LHCN-M2 (cell line): ENCODE data around the gene CLEC14A. TPM values are rescaled to one million over a fixed set of nuclear protein-coding genes. Genes with fewer than 3 reads are reported as not detected.

Experiments used
- DNase-seq: peaks from one replicate; pipeline ENCODE4 v3.0.0-alpha.2; 2012; ENCODE audit warnings: low read depth
- total RNA-seq: library from RNA; depleted of rRNA; stranded (reverse); fragments of >200 nt; gene quantifications from 2 replicates; pipeline ENCODE4 v1.2.3, GENCODE V29; 2014; rRNA removed

Gene CLEC14A
- total RNA-seq, 1 experiment from 2014 or later = not detected

DNA sequence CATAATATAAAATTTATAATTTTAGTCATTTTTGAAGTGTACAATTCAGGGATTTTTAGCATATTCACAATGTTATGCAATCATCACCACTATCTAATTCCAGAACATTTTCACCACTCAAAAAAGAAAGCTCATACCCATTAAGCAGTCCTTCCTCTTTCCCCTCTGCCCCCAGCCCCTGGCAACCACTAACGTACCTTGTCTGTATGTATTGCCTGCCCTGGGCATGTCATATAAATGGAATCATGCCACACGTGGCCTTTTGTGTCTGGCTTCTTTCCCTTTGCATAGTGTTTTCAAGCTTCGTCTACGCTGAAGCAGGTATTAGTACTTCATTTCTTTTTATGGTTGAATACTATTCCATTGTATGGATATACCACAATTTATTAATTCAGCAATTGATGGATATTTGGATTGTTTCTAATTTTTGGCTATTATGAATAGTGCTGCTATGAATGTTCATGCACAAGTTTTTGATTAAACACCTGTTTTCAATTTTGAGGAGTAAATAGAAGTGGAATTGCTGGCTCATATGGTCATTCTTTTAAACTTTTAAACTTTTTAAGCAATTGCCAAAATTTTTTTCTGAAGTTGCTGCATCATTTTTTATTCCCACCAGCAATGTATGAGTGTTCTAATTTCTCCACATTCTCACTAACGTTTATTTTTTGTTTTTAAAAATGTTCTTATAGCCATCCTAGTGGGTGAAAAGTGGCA is 49.8 kb downstream of the CLEC14A start:
- no peak for DNase-seq

DNA sequence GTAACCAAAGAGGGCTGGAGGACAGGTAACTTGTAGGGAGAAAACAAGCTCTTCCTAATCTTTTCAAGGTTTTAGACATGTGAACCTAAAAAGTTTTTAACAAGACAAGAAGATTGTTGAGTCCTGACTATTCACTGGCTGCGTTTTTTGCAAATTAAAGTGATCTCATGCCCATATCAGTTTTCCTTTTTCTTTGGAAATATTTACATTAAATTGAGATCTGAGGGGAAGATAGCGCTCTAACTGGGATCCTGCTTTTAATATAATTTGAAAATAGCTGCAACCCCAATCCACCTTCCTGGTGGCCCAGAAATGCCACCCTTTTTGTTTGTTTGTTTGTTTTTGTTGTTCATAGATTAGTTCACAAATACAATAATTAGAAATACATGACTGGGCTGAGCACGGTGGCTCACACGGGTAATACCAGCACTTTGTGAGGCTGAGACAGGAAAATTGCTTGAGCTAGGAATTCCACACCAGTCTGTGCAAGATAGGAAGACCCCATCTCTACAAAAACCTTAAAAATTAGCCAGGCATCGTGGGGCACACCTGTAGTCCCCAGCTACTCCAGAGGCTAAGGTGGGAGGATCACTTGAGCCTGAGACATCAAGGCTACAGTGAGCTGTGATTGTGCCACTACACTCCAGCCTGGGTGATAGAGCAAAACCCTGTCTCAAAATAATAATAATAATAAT is 50.6 kb downstream of the CLEC14A start:
- DNase-seq = no peak

DNA sequence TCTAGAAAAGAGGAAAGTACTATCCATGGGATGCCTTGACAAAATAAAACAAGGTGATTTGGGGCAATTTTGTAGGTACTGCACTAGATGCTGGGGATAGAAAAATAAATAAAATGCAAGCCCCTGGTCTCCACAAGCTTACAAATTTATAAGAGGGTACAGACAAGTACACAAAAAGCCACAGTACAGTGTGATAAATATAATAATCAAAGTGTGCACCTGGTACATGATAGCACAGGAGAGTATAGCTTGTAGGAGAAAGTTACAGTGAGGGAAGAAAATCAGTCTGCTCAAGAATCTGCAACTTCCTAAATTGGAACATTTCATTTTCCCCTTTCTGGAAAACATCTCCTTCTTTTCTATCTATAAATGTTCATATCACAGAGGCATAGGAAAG is 51.2 kb downstream of the CLEC14A start:
- no peak for DNase-seq

Other genes starting within 250 kb of the CLEC14A start
- 6.9 and 7.7 TPM in 2 replicates for gene SSTR1, start 48.2 kb downstream of the CLEC14A start, total RNA-seq